Measurements from ENCODE around the gene SH2B3. TPM values are rescaled to one million over a fixed set of nuclear protein-coding genes. Genes with fewer than 3 reads are reported as not detected.
"Not testable (repeated sequence)": the region's sequence is repeated elsewhere in the genome, so short reads cannot be mapped to it uniquely, and the experiment has no call there.

The SH2B3 gene
- 2.7 and 4.7 TPM in 2 replicates for polyA plus RNA-seq (2014; cell fraction: cytosol; rRNA removed)
- 1.7 and 2.3 TPM in 2 replicates for polyA plus RNA-seq (2014; cell fraction: nucleus; rRNA removed)

DNA sequence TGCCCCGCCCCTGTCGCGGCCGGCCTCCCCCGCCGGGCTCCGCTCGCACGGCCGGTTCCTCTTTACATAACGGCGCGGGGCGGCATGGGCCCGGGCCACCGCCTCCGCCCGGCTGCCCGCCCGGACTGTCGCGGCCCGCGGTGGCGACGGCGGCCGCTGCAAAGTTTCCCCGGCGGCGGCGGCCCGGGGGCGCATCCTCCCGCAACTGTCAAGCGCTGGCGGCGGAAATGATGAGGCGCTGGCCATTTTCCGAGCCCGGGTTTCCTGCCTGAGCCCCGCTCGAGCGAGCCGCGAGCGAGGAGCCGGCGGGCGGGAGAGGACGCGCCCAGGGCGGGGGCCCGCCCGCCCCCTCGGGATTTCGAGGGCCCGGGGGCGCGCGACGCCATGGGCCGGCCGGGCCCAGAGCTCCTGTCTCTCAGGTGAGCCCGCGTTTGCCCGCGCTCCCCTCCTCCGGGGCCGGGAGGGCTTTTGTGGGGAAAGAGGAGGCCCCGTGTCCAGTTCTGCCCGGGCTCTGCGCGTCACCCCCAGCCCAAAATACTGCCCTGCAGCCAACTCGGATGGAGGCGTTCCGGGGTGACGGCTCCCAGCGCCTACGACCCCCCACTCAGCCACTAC lies at the start of gene SH2B3:
SH2B3 (plus strand) TSS at position 65 of the 615 bp plus-strand sequence. CDS start 12,223 bp downstream, outside the sequence.
- DNase-seq (ENCODE audit: low spot score) = no peak

DNA sequence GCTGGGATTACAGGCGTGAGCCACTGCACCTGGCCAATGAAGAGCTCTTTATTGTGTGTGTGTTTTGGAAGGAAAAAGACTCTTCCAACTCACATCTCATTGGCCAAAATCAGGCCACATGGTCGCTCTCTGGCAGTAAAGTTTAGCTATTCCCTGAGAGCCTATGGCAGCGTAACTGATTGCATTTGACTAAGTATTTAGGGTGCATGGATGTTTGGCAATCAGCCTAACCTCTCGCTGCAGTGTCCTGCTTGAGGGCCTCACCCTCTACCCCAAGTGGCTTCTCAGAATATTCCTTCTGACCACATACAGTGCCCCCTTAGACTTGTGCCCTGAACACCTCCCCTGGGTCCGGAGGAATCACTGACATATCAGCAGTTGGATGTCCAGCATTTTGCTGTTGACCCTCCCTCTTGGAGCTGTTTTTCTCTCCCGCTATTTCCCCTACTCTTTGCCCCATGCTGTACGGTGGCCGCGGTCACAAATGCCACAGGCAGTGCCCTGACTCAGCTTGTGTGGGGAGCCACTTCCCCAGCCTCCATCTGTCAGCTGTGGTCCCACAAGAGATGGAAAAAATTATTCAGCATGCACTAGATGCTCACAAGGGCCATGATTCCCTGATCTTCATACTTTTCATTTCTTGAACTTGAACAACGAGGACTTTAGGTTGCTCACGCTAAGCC lies 46.4 kb upstream of the SH2B3 start:
- no peak for DNase-seq (ENCODE audit: low spot score)

DNA sequence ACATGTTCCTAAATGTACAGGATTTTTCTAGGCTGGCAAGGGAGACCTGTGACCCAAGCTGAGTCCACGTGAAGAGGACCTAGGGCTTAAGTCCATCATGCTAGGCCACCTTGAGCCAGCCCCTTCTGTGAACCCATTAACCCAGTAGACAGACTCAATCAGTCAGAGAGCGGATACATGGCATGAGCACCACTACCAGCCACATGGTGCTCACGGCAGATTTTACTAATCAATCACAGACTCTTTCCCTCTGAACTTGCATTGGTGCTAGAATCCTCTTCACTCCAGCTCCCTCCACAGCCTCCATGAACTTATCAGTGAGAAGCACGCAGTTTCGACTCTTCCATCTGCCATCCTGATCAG lies 45.8 kb upstream of the SH2B3 start:
- DNase-seq (ENCODE audit: low spot score) = no peak

DNA sequence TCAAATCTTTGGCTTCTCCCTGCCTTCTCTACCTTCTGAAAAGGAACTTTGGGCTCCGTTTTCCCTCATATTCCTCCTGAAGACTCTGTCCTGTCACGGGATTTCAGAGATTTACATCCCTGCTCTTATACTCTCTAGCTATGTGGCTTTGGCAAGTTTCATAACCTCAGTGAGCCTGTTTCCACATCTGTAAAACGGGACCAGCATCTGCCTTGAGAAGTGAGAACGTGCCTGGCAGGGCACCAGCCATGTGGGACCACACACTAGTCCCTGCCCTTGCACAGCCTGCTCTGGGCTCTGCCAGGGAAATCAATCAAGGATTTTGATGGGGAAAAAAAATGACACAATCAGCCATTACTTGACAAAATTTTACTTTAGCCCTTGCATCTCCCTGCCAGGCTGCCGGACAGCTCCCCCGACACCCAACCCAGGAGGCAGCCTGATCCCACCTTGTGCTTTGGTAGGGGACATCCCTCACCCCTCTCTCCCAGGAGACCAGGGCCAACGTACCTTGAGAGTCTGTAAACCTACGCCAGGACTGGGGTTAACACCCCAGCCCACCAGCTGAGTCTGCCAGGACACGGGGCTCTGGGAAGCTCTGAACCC lies 45.3 kb upstream of the SH2B3 start:
- DNase-seq (ENCODE audit: low spot score) = no peak

DNA sequence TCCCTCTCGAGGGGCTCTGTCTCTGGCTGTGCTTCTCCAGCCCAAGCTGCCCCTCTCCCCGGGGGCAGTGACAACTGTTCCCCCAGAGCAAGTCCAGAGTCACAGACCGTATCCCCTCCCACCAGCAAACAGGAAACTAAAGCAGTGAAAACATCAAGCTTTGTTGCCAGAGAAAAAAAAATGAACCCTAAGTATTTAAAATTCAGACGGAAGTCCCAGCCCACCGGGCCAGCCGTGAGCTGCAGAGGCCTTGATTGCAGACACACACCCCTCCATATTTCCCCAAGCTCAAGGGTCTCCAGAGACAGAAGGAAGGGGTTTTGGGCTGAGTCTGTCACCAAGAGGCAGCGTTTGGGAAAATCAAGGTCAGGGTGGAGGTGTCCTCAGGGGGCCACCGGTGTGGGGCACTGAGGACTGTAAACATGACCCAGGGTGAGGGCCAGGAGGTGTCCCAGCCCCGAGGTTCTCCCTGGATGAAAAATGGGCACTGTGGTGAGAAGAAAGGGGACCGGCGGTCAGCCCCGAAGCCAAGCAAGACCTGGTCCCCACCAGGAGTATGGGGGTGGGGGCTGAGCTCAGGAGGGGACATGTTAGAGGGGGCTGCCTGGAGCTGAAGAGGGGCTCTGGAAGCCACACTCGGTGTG lies 44.5 kb upstream of the SH2B3 start:
- no peak for DNase-seq (ENCODE audit: low spot score)

DNA sequence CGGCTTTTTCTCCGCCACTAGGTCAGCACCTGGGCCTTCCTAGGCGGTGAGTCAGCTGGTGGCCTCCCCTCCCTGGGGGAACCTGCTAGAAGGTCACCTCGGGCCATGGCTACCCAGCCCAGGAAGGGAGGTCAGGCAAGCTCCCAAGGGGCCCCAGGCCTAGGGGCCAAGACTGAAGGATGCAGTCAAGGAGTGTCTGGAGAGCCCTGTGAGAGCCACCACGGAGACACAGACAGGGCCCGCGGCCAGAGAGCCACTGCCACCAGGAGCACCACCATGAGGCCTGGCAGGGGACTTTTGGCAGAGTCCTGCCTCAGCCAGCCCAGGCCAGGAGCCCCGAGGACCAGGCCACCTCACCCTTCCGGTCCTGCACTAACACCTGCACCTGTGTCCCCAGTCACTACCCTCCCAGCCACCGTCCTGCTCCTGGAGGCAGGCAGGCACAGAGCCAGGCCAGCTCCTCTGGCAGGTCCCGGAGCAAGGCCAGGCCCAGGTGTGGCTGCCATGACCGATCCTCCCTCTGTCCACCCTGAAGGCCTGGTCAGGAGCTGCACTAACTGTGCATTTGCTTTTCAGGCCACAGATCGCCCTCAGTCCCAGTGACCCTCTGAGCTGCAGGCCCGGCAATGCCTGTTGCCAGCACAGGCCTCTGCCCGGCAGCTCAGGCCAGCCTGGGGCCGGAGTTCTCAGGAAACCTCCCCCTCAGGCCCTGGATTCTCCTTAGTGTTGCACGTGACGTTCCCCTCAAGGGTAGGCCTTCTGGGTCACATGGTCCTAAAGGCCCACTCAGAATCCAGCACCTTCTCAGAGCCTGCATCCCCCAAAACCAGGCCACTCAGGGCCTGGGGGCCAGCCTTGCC lies 43.8 kb upstream of the SH2B3 start:
- no peak for DNase-seq (ENCODE audit: low spot score)

DNA sequence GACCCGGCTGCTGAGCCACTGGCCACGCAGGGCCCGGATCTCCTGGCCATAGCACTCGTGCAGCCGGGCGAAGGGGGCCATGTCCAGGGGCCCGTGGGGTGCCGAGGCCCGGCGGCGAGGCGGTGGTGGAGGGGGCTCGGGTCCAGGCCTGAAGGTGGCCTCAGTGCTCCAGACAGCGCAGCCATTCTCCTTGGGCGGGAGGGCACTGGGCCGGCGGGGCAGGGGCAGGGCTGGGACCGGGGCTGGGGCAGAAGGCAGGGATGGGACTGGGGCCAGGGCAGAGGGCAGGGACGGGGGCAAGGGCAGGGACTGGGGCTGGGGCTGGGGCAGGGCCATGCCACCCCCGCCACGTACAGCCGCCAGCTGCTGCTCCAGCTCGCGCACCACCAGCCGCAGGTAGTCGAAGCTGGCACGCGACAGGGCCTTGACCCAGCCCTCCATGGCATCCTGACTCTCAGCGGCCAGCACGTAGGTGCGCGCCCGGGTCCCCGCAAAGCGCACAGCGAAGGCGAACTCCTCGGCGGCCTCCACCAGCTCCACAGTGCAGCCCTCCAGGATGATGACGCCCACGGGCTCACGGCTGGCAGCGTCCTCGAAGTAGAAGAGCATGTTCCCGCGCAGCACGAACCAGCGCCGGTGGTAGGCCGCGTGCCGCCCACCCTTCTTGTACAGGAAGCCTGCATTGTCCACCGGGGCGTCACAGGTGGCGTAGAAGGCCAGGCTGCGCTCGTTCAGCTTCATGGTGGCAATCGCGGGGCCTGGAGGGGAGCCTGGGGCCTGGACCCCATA lies 42.8 kb upstream of the SH2B3 start:
- no peak for DNase-seq (ENCODE audit: low spot score)

DNA sequence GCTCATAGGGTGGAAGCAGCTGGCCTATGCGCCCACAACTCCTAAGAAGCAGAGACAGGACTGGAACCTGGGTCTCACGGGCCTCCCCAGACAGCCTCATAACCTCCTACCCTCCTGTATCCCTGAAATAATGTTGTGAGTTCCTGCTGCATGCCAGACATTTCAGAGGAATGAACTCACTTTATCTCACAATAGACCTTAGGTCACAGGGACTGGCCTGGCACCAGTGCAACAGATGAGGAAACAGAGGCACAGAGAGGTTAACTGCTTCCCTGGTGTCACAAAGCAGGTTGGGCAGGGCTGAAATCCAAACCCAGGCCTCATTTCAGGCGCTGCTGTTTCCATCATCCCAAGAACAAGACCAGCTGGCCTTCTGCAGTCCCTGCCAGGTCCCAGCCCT lies 42.1 kb upstream of the SH2B3 start:
- no peak for DNase-seq (ENCODE audit: low spot score)

DNA sequence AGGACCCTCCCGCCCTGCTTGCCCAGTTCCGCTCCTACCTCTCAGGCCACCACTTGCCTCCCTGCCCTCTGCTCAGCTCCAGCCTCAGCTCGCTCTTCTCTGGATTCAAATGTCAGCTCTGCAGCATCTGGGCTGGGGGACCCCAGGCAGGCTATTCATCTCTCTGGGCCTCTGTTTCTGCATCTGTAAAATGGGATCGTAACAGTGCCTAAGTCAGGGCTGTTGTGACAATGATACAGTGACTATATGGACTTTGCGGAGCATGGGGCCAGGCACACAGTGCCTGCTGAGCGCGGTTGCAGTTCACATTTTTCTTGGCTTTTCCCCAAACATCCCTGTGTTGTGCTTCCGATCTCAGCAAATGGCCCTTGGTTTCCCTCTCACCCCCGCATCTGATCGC lies 39.6 kb upstream of the SH2B3 start:
- no peak for DNase-seq (ENCODE audit: low spot score)

DNA sequence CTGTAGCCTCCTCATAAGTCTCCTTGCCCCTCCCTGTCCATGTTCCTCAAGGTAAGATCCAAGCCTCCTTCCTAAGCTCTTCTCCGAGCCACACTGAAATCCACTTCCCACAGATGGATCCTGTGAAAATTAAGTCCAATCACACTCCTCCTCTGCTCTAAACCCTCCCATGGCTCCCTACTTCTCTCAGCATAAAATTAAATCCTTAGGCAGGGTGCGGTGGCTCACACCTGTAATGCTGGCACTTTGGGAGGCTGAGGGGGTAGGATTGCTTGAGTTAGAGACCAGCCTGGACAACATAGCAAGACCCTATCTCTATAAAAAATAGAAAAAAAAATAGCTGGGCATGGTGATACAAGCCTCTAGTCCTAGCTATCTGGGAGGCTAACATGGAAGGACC lies 39.1 kb upstream of the SH2B3 start:
- DNase-seq (ENCODE audit: low spot score) = no peak

DNA sequence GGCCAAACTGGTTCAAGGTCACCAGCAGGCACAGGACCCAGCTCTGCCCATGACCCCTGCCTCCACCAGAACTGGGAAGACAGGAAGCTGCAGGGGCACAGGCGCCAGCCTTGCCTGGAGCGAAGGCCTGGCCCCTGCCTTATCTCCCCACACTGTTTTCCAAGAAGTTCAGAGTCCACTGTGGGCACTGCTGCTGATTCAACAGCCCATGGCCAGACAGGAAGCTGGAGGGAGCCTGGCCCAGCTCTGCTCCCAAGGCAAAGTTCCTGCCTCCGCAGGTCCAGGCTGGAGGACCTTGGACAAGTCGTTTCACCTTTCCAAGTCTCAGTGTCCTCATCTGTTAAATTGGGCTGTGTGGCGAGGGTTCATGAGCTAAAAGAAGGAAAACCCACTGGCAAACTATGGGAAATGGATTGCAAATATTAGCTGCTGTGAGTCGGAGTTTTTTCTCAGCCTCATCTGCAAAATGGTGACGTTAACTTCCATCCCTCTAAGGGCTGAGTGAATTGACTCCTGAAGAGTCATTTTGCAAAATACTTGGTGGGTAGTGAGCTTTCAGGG lies 38.0 kb upstream of the SH2B3 start:
- no peak for DNase-seq (ENCODE audit: low spot score)

DNA sequence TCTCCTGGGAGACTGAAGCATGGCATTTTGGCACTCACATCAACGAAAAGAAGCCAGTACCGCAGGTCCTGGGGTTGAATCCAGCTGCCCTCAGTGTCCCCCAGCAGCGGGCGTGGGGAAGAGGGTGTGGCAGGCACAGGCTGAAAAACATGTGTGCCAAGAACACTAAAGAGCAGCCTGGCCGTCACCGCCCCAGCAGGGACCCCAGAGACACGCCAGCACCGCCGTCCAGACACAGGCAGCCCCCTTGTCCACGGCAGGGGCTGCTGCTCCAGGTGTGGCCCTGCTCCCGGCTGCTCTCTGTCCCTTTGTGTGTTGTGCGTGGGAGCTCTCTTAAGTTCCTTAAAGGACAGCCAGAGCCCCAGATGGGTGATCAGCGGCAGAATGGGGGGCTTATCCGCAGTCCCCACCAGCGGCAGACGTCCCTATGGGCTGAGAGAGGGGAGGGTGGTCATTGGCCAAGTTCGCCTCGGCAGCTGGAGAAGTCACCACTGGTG lies 37.4 kb upstream of the SH2B3 start:
- DNase-seq (ENCODE audit: low spot score) = no peak

DNA sequence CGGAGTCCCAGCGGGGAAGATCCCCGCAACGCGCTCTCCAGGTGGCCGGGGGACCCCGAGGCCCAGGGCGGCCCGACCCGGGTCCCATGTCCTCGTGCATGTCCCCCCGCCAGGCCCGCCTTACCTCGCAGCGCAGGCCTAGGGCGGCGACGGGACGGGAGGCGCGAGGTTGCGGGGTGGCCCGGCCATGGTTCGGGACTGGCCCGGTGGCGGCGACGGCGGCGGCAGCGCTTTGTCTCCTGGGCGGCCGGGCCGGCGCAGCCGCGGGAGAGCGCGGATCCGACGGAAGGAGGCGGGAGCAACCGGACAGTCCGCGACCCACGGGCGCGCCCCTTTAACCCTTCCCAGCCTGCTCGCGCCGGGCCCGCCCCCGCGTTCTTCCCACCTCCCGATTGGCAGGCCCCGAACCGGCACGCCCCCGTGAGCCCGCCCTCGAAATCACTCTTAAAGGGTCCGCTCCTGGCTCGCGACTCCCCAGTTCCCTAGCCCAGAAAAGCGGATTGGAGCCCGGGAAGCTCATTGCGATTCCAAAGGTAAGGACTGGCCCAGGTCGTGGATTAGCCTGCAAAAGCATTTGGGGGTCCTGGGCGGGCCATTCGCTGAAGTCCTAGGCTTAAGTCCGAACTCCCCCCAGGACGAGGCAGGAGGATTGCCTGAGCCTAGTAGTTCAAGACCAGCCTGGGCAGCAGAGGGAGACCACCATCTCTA lies 36.8 kb upstream of the SH2B3 start, which contains the start of gene PHETA1:
PHETA1 (minus strand) TSS at position 308 of the 708 bp plus-strand sequence. CDS start 5,668 bp downstream, outside the sequence.
- DNase-seq (ENCODE audit: low spot score) = peak; percentile 89

DNA sequence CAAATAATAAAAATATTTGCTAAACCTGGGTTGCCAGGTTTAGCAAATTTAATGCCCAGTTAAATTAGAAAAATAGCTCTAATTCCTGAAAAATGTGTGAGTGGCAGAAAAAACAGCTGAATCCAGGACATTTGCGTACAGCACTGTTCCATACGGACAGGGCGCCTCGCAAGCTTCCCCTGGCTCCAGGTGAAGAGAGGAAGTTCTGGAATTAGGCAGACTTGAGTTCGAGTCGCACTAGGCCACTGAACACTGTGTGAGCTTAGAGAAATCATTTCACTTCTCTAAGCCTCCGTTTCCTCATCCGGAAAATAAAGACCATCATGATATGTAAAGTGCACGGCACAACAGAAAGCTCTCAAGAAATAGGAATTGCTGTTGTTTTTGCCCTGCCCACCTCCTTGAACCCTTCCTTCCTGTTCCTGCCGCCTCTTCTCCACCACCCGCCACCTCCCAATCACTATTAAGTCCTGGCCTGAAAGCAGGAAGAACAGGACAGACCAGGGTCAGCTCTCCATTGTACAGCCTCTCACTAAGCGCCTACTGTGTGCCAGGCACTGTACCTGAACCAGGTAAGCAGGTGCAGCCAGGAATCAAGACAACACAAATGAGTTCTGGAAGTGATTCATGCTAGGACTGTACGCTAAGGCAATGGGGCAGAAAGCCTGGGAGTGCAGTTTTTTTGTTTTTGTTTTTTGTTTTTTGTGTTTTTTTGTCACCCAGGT lies 36.1 kb upstream of the SH2B3 start:
- no peak for DNase-seq (ENCODE audit: low spot score)

DNA sequence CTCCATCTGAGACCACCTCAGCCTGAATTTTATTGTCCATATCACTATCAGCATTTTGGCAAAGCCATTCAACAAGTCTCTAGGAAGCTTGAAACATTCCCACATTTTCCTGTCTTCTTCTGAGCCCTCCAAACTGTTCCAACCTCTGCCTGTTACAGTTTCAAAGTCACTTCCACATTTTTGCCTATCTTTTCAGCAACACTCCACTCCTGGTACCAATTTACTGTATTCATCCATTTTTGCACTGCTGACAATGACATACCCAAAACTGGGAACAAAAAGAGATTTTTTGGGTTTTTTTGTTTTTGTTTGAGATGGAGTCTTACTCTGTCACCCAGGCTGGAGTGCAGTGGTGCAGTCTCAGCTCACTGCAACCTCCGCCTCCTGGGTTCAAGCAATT lies 32.5 kb upstream of the SH2B3 start:
- DNase-seq (ENCODE audit: low spot score) = not testable (repeated sequence)

DNA sequence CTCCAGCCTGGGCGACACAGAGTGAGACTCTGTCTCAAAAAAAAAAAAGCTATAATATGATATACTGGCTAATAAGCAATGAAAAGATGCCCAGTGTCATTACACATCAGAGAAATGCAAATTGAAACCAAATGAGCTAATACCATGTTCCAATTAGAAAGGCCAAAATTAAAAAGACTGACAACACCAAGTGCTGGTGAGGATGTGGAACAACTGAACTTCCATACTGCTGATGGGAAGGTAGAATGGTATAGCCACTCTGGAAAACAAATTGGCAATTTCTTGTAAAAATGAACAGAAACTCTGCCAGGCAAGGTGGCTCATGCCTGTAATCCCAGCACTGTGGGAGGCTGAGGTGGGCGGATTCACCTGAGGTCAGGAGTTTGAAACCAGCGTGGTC lies 28.3 kb upstream of the SH2B3 start:
- no peak for DNase-seq (ENCODE audit: low spot score)

DNA sequence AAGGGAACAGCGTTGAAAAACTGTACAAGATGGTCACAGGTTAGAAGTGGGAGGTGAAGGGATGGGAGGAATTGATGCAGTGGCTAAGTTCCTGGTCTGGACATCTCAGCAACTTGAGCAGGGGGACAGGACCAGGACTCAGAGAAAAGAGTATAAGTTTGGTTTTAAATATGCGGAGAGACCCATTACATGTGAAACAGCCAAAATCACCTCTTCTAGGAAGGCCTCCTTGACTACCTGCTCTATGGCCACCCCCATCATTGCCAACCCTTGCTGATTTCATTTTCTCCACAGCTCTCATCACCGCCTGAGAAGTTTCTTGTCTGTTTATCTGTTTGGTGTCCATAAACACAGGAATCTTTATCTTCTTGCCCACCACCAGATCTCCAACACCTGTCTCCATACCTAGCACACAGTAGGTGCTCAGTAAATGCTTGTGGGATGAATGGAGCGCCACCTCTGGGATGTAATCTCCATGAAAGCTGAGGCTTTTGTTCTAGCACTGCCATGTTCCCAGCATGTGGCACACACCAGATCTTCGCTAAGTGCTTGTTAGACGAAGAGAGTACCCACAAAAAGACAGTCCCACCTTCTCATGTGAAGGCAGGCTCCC lies 25.7 kb upstream of the SH2B3 start:
- no peak for DNase-seq (ENCODE audit: low spot score)

DNA sequence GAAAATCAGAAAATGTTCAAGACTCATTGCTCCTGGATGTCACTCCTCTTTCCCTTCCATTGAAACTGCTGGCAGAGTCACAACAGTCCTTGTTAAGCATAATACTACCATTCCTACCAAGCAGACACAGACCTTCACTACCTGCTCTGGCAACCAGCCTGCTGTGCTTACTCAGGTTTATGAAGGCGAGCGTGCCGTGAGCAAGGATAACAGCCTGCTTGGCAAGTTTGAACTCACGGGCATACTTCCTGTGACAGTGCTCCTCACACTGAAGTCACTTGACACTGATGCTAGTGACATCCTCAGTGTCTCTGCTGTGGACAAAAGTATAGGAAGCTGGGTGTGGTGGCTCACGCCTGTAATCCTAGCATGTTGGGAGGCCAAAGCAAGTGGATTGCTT lies 21.1 kb upstream of the SH2B3 start:
- DNase-seq (ENCODE audit: low spot score) = no peak
